GM12875 (cell line): ENCODE measurements around the gene SETD1A.

Experiments used
- H3K4me3 ChIP-seq: one replicate; pipeline ENCODE4 v1.5.1; 2011; ENCODE audit warnings: low read depth, low read length, control low read depth
- CTCF ChIP-seq: IDR thresholded peaks from 2 replicates; pipeline ENCODE4 v1.5.1; 2011; ENCODE audit warnings: low read depth, mild to moderate bottlenecking, control low read depth, inconsistent platforms, low read length, moderate library complexity, borderline replicate concordance; ENCODE audit not compliant: insufficient read depth

SETD1A gene

GRCh38 chr16:30921748-30922419 lies 35.7 kb upstream of the SETD1A start:
- TF ChIP-seq CTCF = peak; percentile 90
- H3K4me3 ChIP-seq = peak overlapping the region; percentile 49

GRCh38 chr16:30922420-30922959 lies 35.1 kb upstream of the SETD1A start:
- no peak for TF ChIP-seq CTCF
- H3K4me3 ChIP-seq = peak overlapping the region; percentile 64

GRCh38 chr16:30922960-30923535 lies 34.5 kb upstream of the SETD1A start:
- H3K4me3 ChIP-seq = peak overlapping the region; percentile 64
- no peak for TF ChIP-seq CTCF

- TF ChIP-seq CTCF = no peak
- peak within 1 kb of the TSS; percentile 64 for H3K4me3 ChIP-seq
These were observed 33.9 kb upstream of the SETD1A start, which contains the start of gene FBXL19 for GRCh38 chr16:30923554-30924075. FBXL19 (plus strand) TSS chr16:30923572; CDS start chr16:30925755, 2,183 bp downstream.

GRCh38 chr16:30924076-30924912 lies 33.3 kb upstream of the SETD1A start:
- no peak for TF ChIP-seq CTCF
- H3K4me3 ChIP-seq = peak overlapping the region; percentile 53

- peak overlapping the region; percentile 53 for H3K4me3 ChIP-seq
- no peak for TF ChIP-seq CTCF
These were observed 32.5 kb upstream of the SETD1A start for GRCh38 chr16:30924913-30925631.
